Heart right ventricle (tissue), 16 donors: Measurements from ENCODE around the gene GLYR1. TPM values are rescaled to one million over a fixed set of nuclear protein-coding genes. Genes with fewer than 3 reads are reported as not detected.

Experiments used
- ATAC-seq, 8 donors: fragments of 200-7000 bp; cut with Tn5 transposase; one replicate each; pipeline ENCODE4 v1.9.1; 2020; ENCODE audit warnings: mild to moderate bottlenecking in 8 of 8, moderate library complexity in 8 of 8, moderate number of reproducible peaks in 1 of 8
- DNase-seq, 2 donors: peaks; one replicate each; pipeline ENCODE4 v3.0.0-alpha.2; 2020
- H3K27ac ChIP-seq, 10 donors: fragments of 200-600 bp; sonication (generic) in 2 of 10; one replicate each; pipeline versions ENCODE4 v1.5.0 to v1.8.0; 2020 to 2022; ENCODE audit warnings: mild to moderate bottlenecking in 3 of 10
- H3K27me3 ChIP-seq, 7 donors: fragments of 200-600 bp; one replicate each; pipeline ENCODE4 v1.8.0; 2021 to 2022; ENCODE audit warnings: mild to moderate bottlenecking in 2 of 7
- H3K36me3 ChIP-seq, 9 donors: fragments of 200-600 bp; sonication (generic) in 1 of 9; one replicate each; pipeline versions ENCODE4 v1.5.0 to v1.8.0; 2020 to 2022; ENCODE audit warnings: mild to moderate bottlenecking in 2 of 9
- H3K4me1 ChIP-seq, 9 donors: fragments of 200-600 bp; sonication (generic) in 1 of 9; one replicate each; pipeline versions ENCODE4 v1.5.0 to v1.8.0; 2020 to 2022; ENCODE audit warnings: mild to moderate bottlenecking in 4 of 9
- H3K4me3 ChIP-seq, 10 donors: fragments of 200-600 bp; sonication (generic) in 2 of 10; one replicate each; pipeline versions ENCODE4 v1.5.0 to v1.8.0; 2020 to 2022; ENCODE audit warnings: mild to moderate bottlenecking in 7 of 10, moderate library complexity in 2 of 10
- H3K9me3 ChIP-seq, 11 donors: fragments of 200-600 bp in 10 of 11; sonication (generic) in 2 of 11; one replicate each; pipeline versions ENCODE4 v1.5.0 to v1.8.0; 2013 to 2022; ENCODE audit warnings: mild to moderate bottlenecking in 2 of 11, control low read depth in 1 of 11, moderate library complexity in 1 of 11
- WGBS, 2 donors: extraction: QIAGEN DNeasy Blood & Tissue Kit; methylation state at CpG; one replicate each; pipeline ENCODE4 v1.1.7; 2013; ENCODE audit warnings: inconsistent platforms in 1 of 2; 5-methylcytosine and 5-hydroxymethylcytosine counted together
- intact Hi-C, 10 donors: fragments of 100-400 bp; cut with DNase I; formaldehyde crosslinking; loops; one replicate each; pipeline versions ENCODE4 v1.11.1 to v1.14.2; 2022
- polyA plus RNA-seq, 2 donors: library from polyadenylated mRNA; stranded (reverse); fragments of 200-250 nt; gene quantifications; one replicate each; pipeline ENCODE4 v1.2.3, GENCODE V29; 2013
- total RNA-seq, 10 donors: library from RNA; stranded (reverse); fragmentation: NEBNext Ultra II Directional in 3 of 10; extraction: Animal tissue kit (Norgen Biotek cat#: 25700) in 3 of 10; gene quantifications; one replicate each; pipeline versions ENCODE4 v1.2.1 to v1.2.4, GENCODE V29; 2021 to 2023
- TF ChIP-seq, protein P1 (sequence below), 9 donors: fragments of 200-600 bp; sonication (generic) in 2 of 9; IDR thresholded peaks; one replicate each; pipeline versions ENCODE4 v1.5.0 to v1.8.0; 2021 to 2022; ENCODE audit warnings: antibody characterized with exemption in 9 of 9, mild to moderate bottlenecking in 5 of 9, moderate library complexity in 1 of 9
- donor health status: Arrhythmogenic right ventricular cardiomyopathy.
- donor health status: ischemic (EF 13 %, LVEDD 7.1; RV severe dilation, severe dysfunction).
- donor health status: healthy with polysubstance abuse.
- donor health status: DM: no; HTN: yes; CAD: no.
- donor health status: DM: no; HTN: no; CAD: no.
- donor health status: ischemic (EF 25% LVEDD 6.9; RV normal size, moderate dysfunction).
- donor health status: ischemic (EF 25% LVEDD 5.7; RV mildly dilated, moderate dysfunction).
- donor health status: healthy.
- donor health status: DM: yes; HTN: yes; CAD: no.
- donor health status: Ischemic cardiomyopathy.
- donor health status: ischemic (EF 35%, LVEDD 5.7; RV mildly dilated, moderate dysfunction).
- donor health status: nonischemic (EF 11% LVEDD 7.7; RV severe dilation, severe dysfunction).
- donor health status: DM: yes; HTN: yes; CAD: no.
- donor health status: PGD.
- donor health status: ischemic (EF 29% LVEDD 5.4; RV normal size, mild dysfunction).
- donor health status: nonischemic (EF 23%, LVEDD 6.1; RV moderate dilation, normal function).

The GLYR1 gene
- total and polyA plus RNA-seq, 12 donors: 36.5 to 105 (median 73.3) TPM

DNA sequence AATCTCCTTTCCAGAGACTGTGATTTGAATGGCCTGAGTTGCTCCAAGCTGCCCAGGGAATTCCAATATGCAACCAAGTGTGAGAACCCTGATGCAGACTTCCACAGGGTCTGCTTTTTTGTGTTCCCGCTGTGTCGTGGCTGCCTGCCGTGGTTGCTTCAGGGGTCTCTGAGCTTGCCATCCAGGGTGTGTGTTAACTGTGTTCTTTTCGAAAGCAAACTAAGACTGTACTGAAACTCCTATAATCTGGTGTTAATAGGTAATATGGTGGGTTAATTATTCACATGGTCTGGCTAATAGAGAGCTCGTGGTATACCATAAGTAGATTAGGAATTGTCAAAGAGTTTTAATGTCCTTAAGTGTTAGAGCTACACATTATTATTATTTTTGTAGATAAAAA is 20.9 kb upstream of the GLYR1 start:
- TF ChIP-seq, protein P1, sequence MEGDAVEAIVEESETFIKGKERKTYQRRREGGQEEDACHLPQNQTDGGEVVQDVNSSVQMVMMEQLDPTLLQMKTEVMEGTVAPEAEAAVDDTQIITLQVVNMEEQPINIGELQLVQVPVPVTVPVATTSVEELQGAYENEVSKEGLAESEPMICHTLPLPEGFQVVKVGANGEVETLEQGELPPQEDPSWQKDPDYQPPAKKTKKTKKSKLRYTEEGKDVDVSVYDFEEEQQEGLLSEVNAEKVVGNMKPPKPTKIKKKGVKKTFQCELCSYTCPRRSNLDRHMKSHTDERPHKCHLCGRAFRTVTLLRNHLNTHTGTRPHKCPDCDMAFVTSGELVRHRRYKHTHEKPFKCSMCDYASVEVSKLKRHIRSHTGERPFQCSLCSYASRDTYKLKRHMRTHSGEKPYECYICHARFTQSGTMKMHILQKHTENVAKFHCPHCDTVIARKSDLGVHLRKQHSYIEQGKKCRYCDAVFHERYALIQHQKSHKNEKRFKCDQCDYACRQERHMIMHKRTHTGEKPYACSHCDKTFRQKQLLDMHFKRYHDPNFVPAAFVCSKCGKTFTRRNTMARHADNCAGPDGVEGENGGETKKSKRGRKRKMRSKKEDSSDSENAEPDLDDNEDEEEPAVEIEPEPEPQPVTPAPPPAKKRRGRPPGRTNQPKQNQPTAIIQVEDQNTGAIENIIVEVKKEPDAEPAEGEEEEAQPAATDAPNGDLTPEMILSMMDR (IDR thresholded peaks at IDR 0.05): no peak
- Histone ChIP-seq H3K36me3 (peaks cover 0 to 88% (median 31%) of the 10 kb centered on the region in 9 donors), H3K4me3 (no peak overlapping the region), H3K27me3 (no peaks in the 10 kb centered on the region), H3K4me1 (peaks cover 0 to 46% (median 25%) of the 10 kb centered on the region in 9 donors), H3K27ac (peak overlapping the region in 1 of 10 donors; percentile 7), H3K9me3 (no peaks in the 10 kb centered on the region)
- intact Hi-C loops: loop anchor here in 1 of 10 donors (10.0 kb wide), 1 partner anchor 63 kb away; the partner anchor contains the start of gene ROGDI
- no peak for DNase-seq
- 91 to 93% methylated on average over 5 of the region's 5 CpGs for WGBS, 2 donors
- no peak for ATAC-seq

DNA sequence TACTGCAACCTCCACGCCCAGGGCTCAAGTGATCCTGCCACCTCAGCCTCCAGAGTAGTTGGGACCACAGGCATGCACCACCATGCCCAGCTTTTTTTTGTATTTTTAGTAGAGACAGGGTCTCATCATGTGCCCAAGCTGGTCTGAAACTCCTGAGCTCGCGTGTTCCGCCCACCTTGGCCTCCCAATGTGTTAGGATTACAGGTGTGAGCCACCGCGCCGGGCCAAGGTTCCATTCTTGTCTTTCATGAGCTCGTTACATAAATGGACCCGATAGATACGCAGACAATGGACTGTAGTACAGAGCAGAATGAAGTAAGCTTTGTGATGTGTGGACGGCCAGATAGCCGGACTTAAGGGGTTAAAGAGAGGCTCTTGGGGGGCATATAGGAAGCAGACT is 19.5 kb upstream of the GLYR1 start:
- ATAC-seq (no peak), DNase-seq (no peak)
- Histone ChIP-seq H3K27me3 (no peaks in the 10 kb centered on the region), H3K4me1 (peaks cover 0 to 58% (median 29%) of the 10 kb centered on the region in 9 donors), H3K27ac (no peak overlapping the region), H3K36me3 (peaks cover 0 to 88% (median 23%) of the 10 kb centered on the region in 9 donors), H3K9me3 (no peaks in the 10 kb centered on the region), H3K4me3 (no peak overlapping the region)
- WGBS, 2 donors: 96 to 99% methylated on average over 12 of the region's 12 CpGs
- TF ChIP-seq, protein P1 (IDR thresholded peaks at IDR 0.05): no peak
- intact Hi-C loops: loop anchor here in 1 of 10 donors (10.0 kb wide), 1 partner anchor 62 kb away; the partner anchor contains the start of gene ROGDI

DNA sequence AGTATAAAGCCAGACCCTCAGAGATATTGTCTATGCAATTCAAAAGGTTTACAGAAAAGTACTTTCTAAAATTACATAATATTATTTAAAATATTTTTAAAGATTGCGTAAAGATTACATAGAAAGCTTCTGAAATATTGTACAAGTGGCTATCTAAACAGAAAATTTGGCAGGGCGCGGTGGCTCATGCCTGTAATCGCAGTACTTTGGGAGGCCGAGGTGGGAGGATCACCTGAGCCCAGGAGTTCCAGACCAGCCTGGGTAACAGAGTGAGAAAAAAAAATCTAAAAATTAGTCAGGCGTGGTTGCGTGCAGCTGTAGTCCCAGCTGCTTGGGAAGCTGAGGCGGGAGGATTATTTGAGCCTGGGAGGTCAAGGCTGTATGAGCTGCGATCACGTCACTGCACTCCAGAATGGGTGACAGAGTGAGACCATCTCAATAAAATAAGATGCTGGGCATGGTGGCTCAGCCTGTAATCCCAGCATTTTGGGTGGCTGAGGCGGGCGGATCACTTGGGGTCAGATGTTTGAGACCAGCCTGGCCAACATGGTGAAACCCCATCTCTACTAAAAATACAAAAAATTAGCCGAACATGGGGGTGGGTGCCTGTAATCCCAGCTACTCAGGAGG is 18.3 kb upstream of the GLYR1 start:
- Histone ChIP-seq H3K27me3 (no peaks in the 10 kb centered on the region), H3K9me3 (no peaks in the 10 kb centered on the region), H3K4me1 (peaks cover 0 to 60% (median 29%) of the 10 kb centered on the region in 9 donors), H3K27ac (no peak overlapping the region), H3K4me3 (no peak overlapping the region), H3K36me3 (peaks cover 0 to 88% (median 24%) of the 10 kb centered on the region in 9 donors)
- intact Hi-C loops: loop anchor here in 1 of 10 donors (10.0 kb wide), 1 partner anchor 61 kb away; the partner anchor contains the start of gene ROGDI
- TF ChIP-seq, protein P1 (IDR thresholded peaks at IDR 0.05): no peak
- WGBS, 2 donors: 95 to 97% methylated on average over 13 of the region's 13 CpGs
- no peak for DNase-seq
- ATAC-seq: no peak

DNA sequence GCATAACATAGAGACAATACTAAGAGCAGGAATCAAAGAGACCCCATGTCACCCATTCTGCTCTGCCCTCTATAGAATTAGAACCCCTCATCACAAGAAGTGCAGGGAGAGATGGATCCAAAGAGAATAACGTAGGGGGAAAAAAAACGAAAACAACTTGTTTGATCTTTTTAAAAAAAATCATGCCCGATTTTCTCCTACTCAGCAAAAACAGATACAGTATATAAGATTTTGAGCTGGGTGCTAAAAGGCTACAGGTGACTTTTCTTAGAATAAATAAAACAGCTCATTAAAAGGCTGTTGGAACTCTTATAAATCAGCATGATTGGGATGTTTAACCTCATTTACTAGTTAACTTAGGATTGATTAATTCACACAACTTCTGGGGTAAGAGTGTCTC is 17.6 kb upstream of the GLYR1 start:
- ATAC-seq: no peak
- intact Hi-C loops: loop anchor here in 1 of 10 donors (10.0 kb wide), 1 partner anchor 60 kb away; the partner anchor contains the start of gene ROGDI

More for the DNA sequence above, 17.6 kb upstream of the GLYR1 start:
- Histone ChIP-seq H3K4me1 (peaks cover 0 to 65% (median 31%) of the 10 kb centered on the region in 9 donors), H3K27me3 (no peaks in the 10 kb centered on the region), H3K4me3 (no peak overlapping the region), H3K27ac (no peak overlapping the region), H3K36me3 (peaks cover 0 to 88% (median 22%) of the 10 kb centered on the region in 9 donors), H3K9me3 (no peaks in the 10 kb centered on the region)
- TF ChIP-seq, protein P1 (IDR thresholded peaks at IDR 0.05): no peak
- DNase-seq: no peak
- WGBS, 2 donors: 78 to 90% methylated on average over 3 of the region's 3 CpGs
